ENCODE results near the gene GDF15. TPM values are rescaled to one million over a fixed set of nuclear protein-coding genes. Genes with fewer than 3 reads are reported as not detected.

Gene GDF15
- total RNA-seq, 1 experiment from 2014 or later = 27.3 TPM

Small RNA genes within 50 kb of the gene (microRNA-seq; reads per million reads assigned to microRNA genes)
- not detected for gene MIR3189 (ENCODE audit: borderline number of aligned reads)

Other genes starting within 250 kb of the GDF15 start
- gene PIK3R2, start 233.0 kb upstream of the GDF15 start, total RNA-seq (2021) = 51.9 to 56.9 TPM (median 53.8 TPM) in 3 replicates
- 20.2 to 30.3 TPM (median 26.2 TPM) in 3 replicates for gene IFI30, start 212.3 kb upstream of the GDF15 start, total RNA-seq (2021)
- 26.3 to 29.8 TPM (median 28.0 TPM) in 3 replicates for gene MPV17L2, start 192.9 kb upstream of the GDF15 start, total RNA-seq (2021)
- gene RAB3A, start 182.1 kb upstream of the GDF15 start, total RNA-seq (2021) = 12.2 to 14.7 TPM (median 14.6 TPM) in 3 replicates
- gene PDE4C, start 159.7 kb upstream of the GDF15 start, total RNA-seq (2021) = 3.0 to 5.7 TPM (median 3.8 TPM) in 3 replicates
- gene IQCN, start 111.7 kb upstream of the GDF15 start, total RNA-seq (2021) = 0.46 to 1.0 TPM (median 0.61 TPM) in 3 replicates
- 121 to 137 TPM (median 133 TPM) in 3 replicates for gene JUND, start 104.5 kb upstream of the GDF15 start, total RNA-seq (2021)
- gene LSM4, start 63.1 kb upstream of the GDF15 start, total RNA-seq (2021) = 373 to 434 TPM (median 409 TPM) in 3 replicates
- gene PGPEP1, start 45.6 kb upstream of the GDF15 start, total RNA-seq (2021) = 39.2 to 68.1 TPM (median 40.8 TPM) in 3 replicates
- 0.07 to 0.31 TPM (median 0.18 TPM) in 3 replicates for gene LRRC25, start 11.5 kb downstream of the GDF15 start, total RNA-seq (2021)
- 44.5 to 51.2 TPM (median 47.4 TPM) in 3 replicates for gene SSBP4, start 33.2 kb downstream of the GDF15 start, total RNA-seq (2021)
- 236 to 310 TPM (median 307 TPM) in 3 replicates for gene ISYNA1, start 52.0 kb downstream of the GDF15 start, total RNA-seq (2021)
- gene ELL, start 135.9 kb downstream of the GDF15 start, total RNA-seq (2021) = 11.6 to 17.3 TPM (median 13.1 TPM) in 3 replicates
- 345 to 423 TPM (median 410 TPM) in 3 replicates for gene FKBP8, start 157.4 kb downstream of the GDF15 start, total RNA-seq (2021)
- gene KXD1, start 171.7 kb downstream of the GDF15 start, total RNA-seq (2021) = 136 to 155 TPM (median 154 TPM) in 3 replicates
- gene UBA52, start 185.7 kb downstream of the GDF15 start, total RNA-seq (2021) = 1,300 to 1,361 TPM (median 1,328 TPM) in 3 replicates
- gene REX1BD, start 202.6 kb downstream of the GDF15 start, total RNA-seq (2021) = 90.2 to 107 TPM (median 99.0 TPM) in 3 replicates
- 36.4 to 55.8 TPM (median 51.4 TPM) in 3 replicates for gene CRLF1, start 220.6 kb downstream of the GDF15 start, total RNA-seq (2021)
- 14.8 to 30.0 TPM (median 27.3 TPM) in 3 replicates for gene TMEM59L, start 226.7 kb downstream of the GDF15 start, total RNA-seq (2021)

Data from WTC11 (cell line).